PC-3 (cell line): Measurements from ENCODE around the gene KRT1.

Experiments
- EZH2phosphoT487 ChIP-seq: fragments of 300-600 bp; sonication (generic); IDR thresholded peaks from 2 replicates; pipeline ENCODE4 v1.6.1; 2018; ENCODE audit warnings: mild to moderate bottlenecking, antibody characterized with exemption, low read length, borderline replicate concordance
- TF ChIP-seq, protein P1 (sequence below): fragments of 300-600 bp; sonication (generic); conservative IDR thresholded peaks from 2 replicates; pipeline ENCODE4 v1.5.1; 2017; ENCODE audit warnings: antibody characterized with exemption, low read depth, mild to moderate bottlenecking, low read length

DNA sequence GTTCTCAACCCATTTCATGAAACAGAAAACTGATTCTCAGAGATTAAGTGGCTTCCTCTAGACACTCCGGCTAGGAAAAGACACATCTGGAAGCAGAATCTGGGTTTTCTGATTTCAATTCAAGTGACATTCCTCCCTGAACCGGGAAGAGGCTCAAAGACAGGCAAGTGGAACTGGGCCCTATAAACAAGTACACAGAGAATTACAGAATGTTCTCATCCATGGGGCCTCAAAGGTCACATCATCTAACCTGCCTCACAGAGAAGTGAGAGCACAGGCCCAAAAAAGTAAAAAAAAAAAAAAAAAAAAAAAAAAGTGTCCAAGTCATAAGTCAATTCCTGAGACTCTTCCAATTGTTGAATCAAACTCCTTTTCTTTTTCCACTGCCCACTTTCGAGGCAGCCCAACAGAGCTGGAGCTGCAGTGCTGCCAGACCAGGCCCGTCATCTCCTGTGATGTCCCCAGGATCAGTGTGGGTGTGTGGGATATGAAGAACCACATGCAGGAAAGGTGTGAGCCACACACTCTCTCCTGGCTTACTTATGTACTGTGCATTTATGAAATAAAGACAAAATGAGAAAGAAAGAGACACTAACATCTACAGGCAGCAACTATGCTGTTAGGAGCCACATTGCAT, 2.8 kb upstream of the KRT1 start:
- TF ChIP-seq, protein P1, sequence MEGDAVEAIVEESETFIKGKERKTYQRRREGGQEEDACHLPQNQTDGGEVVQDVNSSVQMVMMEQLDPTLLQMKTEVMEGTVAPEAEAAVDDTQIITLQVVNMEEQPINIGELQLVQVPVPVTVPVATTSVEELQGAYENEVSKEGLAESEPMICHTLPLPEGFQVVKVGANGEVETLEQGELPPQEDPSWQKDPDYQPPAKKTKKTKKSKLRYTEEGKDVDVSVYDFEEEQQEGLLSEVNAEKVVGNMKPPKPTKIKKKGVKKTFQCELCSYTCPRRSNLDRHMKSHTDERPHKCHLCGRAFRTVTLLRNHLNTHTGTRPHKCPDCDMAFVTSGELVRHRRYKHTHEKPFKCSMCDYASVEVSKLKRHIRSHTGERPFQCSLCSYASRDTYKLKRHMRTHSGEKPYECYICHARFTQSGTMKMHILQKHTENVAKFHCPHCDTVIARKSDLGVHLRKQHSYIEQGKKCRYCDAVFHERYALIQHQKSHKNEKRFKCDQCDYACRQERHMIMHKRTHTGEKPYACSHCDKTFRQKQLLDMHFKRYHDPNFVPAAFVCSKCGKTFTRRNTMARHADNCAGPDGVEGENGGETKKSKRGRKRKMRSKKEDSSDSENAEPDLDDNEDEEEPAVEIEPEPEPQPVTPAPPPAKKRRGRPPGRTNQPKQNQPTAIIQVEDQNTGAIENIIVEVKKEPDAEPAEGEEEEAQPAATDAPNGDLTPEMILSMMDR, result no peak
- TF ChIP-seq EZH2phosphoT487, result no peak
